ENCODE results near the gene ZNF2.

DNA sequence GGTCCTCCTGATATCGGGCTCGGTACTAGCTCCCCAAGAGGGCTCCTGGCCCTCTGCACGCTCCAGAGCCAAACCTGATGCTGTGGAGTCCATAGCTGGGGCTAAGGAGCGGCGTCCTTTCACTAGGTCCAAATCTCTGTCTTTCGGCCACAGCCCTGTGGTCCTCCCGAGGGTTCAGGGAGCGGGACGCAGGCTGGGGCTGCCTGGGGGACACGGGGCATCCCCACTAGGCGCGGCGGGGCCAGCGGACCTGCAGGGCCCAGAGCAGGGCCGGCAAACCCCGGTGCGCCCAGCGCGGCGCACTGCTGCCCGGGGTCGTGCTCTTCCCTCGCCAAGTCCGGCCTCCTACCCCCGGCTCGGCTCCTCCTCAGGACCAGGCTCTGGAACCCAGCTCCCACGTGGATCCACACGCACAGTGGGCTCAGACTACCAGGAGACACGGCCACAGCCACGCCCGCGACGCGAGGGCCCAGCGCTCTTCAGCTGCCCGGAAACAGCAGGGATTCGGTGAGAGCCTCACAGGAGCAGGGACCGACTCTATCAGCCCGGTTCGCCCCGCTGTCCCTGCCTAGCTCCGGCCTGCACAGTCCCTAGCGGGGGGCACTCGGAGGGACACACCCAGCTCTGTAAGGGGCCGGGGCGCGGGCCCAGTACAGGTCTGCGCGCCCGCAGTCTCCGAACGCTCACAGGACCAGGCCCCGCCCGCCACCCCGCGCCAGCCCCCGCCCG is 6.6 kb upstream of the ZNF2 start:
- TF ChIP-seq, protein P1, sequence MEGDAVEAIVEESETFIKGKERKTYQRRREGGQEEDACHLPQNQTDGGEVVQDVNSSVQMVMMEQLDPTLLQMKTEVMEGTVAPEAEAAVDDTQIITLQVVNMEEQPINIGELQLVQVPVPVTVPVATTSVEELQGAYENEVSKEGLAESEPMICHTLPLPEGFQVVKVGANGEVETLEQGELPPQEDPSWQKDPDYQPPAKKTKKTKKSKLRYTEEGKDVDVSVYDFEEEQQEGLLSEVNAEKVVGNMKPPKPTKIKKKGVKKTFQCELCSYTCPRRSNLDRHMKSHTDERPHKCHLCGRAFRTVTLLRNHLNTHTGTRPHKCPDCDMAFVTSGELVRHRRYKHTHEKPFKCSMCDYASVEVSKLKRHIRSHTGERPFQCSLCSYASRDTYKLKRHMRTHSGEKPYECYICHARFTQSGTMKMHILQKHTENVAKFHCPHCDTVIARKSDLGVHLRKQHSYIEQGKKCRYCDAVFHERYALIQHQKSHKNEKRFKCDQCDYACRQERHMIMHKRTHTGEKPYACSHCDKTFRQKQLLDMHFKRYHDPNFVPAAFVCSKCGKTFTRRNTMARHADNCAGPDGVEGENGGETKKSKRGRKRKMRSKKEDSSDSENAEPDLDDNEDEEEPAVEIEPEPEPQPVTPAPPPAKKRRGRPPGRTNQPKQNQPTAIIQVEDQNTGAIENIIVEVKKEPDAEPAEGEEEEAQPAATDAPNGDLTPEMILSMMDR (IDR thresholded peaks at IDR 0.05): no peak
- no peak for TF ChIP-seq EZH2 (IDR thresholded peaks at IDR 0.05; ENCODE audit: borderline replicate concordance, insufficient read depth, low read depth, low read length, poor library complexity, severe bottlenecking)

Measured in B cell (primary cell).